ENCODE data around the gene SPATA24. TPM values are rescaled to one million over a fixed set of nuclear protein-coding genes. Genes with fewer than 3 reads are reported as not detected.

Gene SPATA24
- total RNA-seq, 1 experiment from 2014 or later, result 3.1 TPM

DNA sequence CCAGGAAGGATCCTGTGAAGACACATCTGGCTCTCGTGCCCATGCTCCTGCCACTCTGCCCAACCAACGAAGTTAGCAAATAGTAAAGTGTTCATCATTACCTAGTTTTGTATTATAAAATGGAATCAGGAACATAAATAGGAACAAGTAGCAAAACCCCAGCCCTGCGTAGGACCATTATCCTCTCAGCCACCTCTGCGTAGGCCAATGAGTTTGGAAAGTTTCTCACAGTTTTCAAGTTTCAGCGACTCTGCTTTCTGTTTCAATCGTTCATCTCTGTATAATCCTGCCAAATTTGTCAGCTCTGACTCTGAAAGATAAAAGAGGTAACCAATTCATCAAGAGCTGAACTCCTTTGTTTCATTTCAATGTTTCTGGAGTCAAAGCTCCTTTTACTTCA lies 10.1 kb upstream of the SPATA24 start:
- no peaks in the 10 kb centered on the region for H3K9me3 ChIP-seq (ENCODE audit: control insufficient read depth in 1 of 2, insufficient read depth in 1 of 2, low read depth in 1 of 2, low read length in 2 of 2)
- ATAC-seq (no peak), DNase-seq (ENCODE audit: low read depth, low spot score) (no peak)
- no peak overlapping the region for H3K4me2 ChIP-seq (ENCODE audit: low read length)
- RAD21 ChIA-PET (ENCODE audit: low non-redundant PET in 1 of 2, low total read pairs in 2 of 2, uncharacterized antibody in 2 of 2, unreplicated experiment in 2 of 2), result no interaction called here
- intact Hi-C loops (cut with micrococcal nuclease), result no loop called here
- BruUV-seq (replicated peaks), result no TSS peak
- no peaks in the 10 kb centered on the region for H4K20me1 ChIP-seq (ENCODE audit: insufficient read depth)
- no peak overlapping the region for H2AFZ ChIP-seq (ENCODE audit: low read depth, low read length, poor library complexity, severe bottlenecking)
- no peak overlapping the region for H3K4me3 ChIP-seq (replicated peaks in 1 of 2; ENCODE audit: low read depth in 1 of 2, low read length in 2 of 2)
- CTCF ChIA-PET, result no interaction called here
- POLR2A ChIA-PET, result no interaction called here
- TF ChIP-seq EZH2 (IDR thresholded peaks at IDR 0.05), result no peak
- TF ChIP-seq ATF3 (IDR thresholded peaks at IDR 0.05), result no peak
- H3K9me2 ChIP-seq (ENCODE audit: insufficient read depth), result no peaks in the 10 kb centered on the region
- H3K4me1 ChIP-seq (ENCODE audit: control insufficient read depth in 1 of 2, insufficient read depth in 2 of 2, low read length in 2 of 2), result peaks cover 3 to 18% of the 10 kb centered on the region in 2 experiments; a peak in 3 of 4 replicates
- H3K27ac ChIP-seq (ENCODE audit: low read depth, low read length), result no peak overlapping the region
- no peaks in the 10 kb centered on the region for H3K27me3 ChIP-seq (ENCODE audit: insufficient read depth, low read length)
- no peaks in the 10 kb centered on the region for H3K36me3 ChIP-seq (ENCODE audit: control insufficient read depth in 1 of 2, insufficient read depth in 2 of 2, low read length in 2 of 2)
- no peaks in the 10 kb centered on the region for H3K79me2 ChIP-seq (ENCODE audit: insufficient read depth, low read length)
- no peak overlapping the region for H3K9ac ChIP-seq (ENCODE audit: low read length)

DNA sequence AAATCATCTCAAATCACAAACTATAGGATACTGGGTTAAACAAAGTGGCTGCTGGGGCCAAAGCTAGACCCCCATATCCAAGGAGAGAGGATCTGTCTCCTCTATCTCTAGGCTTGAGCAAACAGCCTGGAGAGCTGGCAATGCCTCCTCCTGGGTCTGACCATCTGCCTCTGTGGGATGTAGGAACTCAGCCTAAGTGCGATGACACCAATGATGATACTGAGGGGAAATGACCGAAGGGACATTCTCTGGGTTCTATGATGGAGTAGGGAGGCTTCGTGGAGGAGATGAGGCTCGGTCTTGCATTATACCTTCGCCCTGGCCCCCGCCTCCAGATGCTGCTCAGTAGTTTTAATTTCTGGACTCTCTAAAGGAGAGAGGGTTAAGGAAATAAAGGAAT lies 9.3 kb upstream of the SPATA24 start:
- intact Hi-C loops (cut with micrococcal nuclease), result no loop called here
- no peak overlapping the region for H3K9ac ChIP-seq (ENCODE audit: low read length)
- no peaks in the 10 kb centered on the region for H4K20me1 ChIP-seq (ENCODE audit: insufficient read depth)
- DNase-seq (ENCODE audit: low read depth, low spot score) (no peak), ATAC-seq (no peak)
- peaks cover 3 to 15% of the 10 kb centered on the region in 2 experiments; a peak in 3 of 4 replicates for H3K4me1 ChIP-seq (ENCODE audit: control insufficient read depth in 1 of 2, insufficient read depth in 2 of 2, low read length in 2 of 2)
- H3K9me3 ChIP-seq (ENCODE audit: control insufficient read depth in 1 of 2, insufficient read depth in 1 of 2, low read depth in 1 of 2, low read length in 2 of 2), result no peaks in the 10 kb centered on the region
- no peak for TF ChIP-seq EZH2 (IDR thresholded peaks at IDR 0.05)
- TF ChIP-seq MAX (IDR thresholded peaks at IDR 0.05), result no peak
- no peak for TF ChIP-seq CEBPB (IDR thresholded peaks at IDR 0.05; ENCODE audit: low read depth)
- no peak for TF ChIP-seq SIN3A (IDR thresholded peaks at IDR 0.05; ENCODE audit: low read depth)
- no peak for TF ChIP-seq ZNF274 (IDR thresholded peaks at IDR 0.05; ENCODE audit: low read depth, low read length)
- TF ChIP-seq SP1 (IDR thresholded peaks at IDR 0.05; ENCODE audit: low read depth), result no peak
- TF ChIP-seq, protein P1, sequence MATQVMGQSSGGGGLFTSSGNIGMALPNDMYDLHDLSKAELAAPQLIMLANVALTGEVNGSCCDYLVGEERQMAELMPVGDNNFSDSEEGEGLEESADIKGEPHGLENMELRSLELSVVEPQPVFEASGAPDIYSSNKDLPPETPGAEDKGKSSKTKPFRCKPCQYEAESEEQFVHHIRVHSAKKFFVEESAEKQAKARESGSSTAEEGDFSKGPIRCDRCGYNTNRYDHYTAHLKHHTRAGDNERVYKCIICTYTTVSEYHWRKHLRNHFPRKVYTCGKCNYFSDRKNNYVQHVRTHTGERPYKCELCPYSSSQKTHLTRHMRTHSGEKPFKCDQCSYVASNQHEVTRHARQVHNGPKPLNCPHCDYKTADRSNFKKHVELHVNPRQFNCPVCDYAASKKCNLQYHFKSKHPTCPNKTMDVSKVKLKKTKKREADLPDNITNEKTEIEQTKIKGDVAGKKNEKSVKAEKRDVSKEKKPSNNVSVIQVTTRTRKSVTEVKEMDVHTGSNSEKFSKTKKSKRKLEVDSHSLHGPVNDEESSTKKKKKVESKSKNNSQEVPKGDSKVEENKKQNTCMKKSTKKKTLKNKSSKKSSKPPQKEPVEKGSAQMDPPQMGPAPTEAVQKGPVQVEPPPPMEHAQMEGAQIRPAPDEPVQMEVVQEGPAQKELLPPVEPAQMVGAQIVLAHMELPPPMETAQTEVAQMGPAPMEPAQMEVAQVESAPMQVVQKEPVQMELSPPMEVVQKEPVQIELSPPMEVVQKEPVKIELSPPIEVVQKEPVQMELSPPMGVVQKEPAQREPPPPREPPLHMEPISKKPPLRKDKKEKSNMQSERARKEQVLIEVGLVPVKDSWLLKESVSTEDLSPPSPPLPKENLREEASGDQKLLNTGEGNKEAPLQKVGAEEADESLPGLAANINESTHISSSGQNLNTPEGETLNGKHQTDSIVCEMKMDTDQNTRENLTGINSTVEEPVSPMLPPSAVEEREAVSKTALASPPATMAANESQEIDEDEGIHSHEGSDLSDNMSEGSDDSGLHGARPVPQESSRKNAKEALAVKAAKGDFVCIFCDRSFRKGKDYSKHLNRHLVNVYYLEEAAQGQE (IDR thresholded peaks at IDR 0.05; ENCODE audit: low read depth), result no peak
- no peak for TF ChIP-seq ELF1 (IDR thresholded peaks at IDR 0.05; ENCODE audit: borderline replicate concordance, low read depth)
- no peak for TF ChIP-seq SRF (IDR thresholded peaks at IDR 0.05; ENCODE audit: low read depth)
- no peak for TF ChIP-seq ZFX (IDR thresholded peaks at IDR 0.05)
- RAD21 ChIA-PET (ENCODE audit: low non-redundant PET in 1 of 2, low total read pairs in 2 of 2, uncharacterized antibody in 2 of 2, unreplicated experiment in 2 of 2), result no interaction called here
- no peak overlapping the region for H3K27ac ChIP-seq (ENCODE audit: low read depth, low read length)
- BruUV-seq (replicated peaks), result no TSS peak
- no peaks in the 10 kb centered on the region for H3K9me2 ChIP-seq (ENCODE audit: insufficient read depth)
- H3K4me2 ChIP-seq (ENCODE audit: low read length), result no peak overlapping the region
- no peak overlapping the region for H2AFZ ChIP-seq (ENCODE audit: low read depth, low read length, poor library complexity, severe bottlenecking)
- no peak overlapping the region for H3K4me3 ChIP-seq (replicated peaks in 1 of 2; ENCODE audit: low read depth in 1 of 2, low read length in 2 of 2)
- no peaks in the 10 kb centered on the region for H3K79me2 ChIP-seq (ENCODE audit: insufficient read depth, low read length)
- no peaks in the 10 kb centered on the region for H3K27me3 ChIP-seq (ENCODE audit: insufficient read depth, low read length)
- POLR2A ChIA-PET, result no interaction called here
- CTCF ChIA-PET, result no interaction called here
- H3K36me3 ChIP-seq (ENCODE audit: control insufficient read depth in 1 of 2, insufficient read depth in 2 of 2, low read length in 2 of 2), result no peaks in the 10 kb centered on the region
